Activated gamma-delta T cell treated with anti-CD3 and anti-CD28 coated beads, Interleukin-2, amount 50 U/mL, for 16 hours (primary cell): Measurements from ENCODE around the gene LAMB3.

Experiments used
- DNase-seq: peaks from one replicate; pipeline ENCODE4 v3.0.0-alpha.2; 2020; ENCODE audit warnings: low read depth

The LAMB3 gene

DNA sequence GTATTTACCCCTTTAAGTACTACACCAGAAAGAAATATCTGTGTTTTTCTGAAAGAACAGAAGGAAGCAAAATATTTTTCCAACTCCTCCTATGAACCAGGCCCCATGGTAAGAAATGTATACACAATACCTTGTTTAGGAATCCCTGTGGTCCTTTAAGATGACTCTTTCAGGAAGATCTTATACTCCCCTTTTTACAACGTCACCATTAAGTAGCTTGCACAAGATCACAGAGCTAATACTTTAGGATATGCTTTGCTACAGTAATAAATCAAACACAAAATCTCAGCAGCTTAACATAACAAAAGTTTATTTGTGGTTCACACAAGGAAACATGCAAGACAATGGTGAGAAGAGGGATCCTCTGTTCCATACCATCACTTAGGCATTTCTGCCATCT is 8.8 kb upstream of the LAMB3 start:
- DNase-seq = no peak

DNA sequence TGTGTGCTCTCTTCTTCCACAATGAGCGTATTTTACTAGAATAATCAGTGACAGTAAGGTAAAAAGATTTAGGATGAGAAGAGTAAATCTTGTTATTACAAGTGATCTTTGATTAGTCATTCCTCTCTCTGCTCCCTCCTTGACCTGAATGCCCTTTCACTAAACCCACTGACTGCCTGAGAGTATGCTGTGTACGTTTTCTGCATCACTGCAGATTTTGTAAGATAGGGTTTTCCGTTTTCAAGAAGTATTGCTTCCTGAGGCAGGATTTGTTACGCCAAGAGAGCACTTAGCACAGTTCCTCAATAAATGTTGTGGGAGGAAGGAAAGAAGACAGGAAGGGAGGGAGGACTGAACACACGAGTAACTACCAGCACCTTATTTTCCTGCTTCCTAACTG is 7.7 kb upstream of the LAMB3 start:
- DNase-seq = no peak

DNA sequence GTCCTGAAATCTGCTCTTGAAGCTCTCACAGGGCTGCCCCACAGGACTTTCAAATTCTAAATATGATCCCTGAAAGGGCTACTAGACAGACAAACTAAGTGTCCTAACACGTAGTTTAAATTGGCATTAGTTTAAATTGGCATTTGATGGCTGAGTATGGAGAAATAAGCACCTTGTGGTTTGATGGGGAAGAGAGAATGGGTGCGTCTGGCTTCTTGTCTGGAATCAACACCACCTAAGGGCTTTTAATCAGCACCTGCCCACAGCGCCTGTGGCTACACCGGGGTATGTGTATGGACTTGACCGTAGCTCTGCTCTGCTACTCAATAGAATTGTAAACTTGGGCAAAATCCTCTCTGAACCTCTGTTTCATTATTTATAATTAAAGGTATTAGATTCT is 5.7 kb upstream of the LAMB3 start:
- no peak for DNase-seq

DNA sequence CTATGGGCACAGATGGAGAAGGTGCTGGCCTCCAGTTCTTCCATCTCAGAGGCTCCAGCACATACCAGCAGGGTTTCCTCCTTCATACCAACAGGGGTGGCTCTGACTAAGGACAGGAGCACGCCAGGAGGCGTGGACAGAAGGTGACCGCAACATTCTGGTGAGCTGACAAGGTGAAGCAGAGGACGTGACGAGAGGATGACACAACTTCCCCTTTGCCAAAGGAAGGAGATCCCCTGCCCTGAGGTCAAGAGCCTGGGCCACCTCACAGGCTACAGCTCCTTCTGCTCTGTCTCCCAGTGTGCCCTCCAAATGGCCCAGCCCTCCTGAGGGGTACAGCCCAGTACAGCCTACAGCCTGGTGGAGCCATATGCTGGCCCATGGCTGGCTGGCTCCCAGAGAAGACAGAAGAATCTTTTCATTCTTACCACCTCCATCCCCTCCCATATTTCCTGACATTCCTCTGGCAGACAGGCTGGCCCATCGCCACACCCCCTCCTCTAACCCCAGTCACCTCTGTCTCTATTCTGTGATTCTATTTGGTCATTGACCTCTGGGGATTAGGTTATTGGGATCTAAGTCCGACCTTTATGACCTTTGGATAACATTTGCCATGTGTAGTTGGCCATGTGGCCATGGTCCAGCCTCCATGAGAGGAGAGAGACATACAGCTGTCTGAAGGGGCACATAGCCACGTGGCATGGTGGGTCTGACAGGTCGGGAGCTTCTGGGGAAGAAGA is 5.1 kb upstream of the LAMB3 start:
- DNase-seq = no peak

DNA sequence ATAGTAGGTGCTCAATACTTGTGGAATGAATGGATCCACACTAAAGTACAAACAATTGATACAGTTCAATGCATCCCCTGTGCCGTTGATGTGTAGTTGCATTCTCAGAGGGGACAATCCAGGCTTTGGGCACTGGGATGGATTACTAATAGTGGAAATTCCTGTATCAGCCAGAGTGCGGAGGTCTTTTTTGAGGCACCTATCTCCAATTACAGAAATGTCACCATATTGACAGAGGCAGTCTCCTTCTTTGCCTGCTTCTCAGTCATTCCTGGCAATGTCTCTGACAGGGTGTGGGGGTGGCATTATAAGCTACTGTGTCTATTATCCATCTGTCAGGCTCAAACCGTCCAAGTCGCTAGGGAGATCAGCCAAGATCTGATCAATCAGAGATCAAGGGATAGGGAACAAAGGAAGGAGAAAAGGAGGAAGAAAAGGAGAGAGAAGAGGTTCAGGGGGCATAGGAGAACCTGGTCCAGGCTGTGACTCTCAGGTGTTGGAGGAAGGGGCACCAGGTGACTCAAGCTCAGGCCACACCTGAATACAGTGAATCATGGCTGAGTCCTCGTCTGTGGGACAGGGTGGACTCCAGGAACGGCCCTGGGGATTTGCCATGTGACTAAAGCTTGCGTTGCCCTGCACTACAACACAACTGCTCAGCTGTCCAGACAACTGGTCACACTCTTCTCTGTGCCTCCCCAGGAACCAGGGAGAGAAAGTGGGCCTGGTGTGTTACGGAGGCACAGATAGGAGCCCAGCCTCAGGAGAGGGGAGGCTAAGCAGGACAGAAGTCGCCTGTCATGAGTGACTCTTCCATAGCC is 3.4 kb upstream of the LAMB3 start:
- no peak for DNase-seq

DNA sequence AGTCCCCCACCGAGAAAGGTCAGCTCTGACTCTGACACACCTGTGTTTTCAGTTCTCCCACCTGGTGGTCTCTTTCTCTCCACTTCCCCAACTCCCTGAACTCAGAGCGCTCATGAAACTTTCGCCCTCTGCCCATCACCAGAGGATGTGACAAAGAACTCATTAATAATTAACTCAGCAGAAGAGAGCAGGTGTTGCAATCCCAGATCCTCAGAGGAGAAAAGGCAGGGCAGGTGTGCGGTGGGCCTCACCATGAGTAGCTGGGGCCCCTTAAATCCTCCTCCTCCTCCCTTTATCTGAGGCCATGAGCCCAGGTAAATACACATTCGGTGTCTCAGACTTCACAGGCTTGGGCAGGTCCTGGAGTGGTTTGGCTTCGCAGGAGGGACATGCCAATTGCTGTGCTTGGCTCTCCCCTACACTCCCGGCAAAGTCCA is 1.7 kb upstream of the LAMB3 start:
- DNase-seq = no peak

DNA sequence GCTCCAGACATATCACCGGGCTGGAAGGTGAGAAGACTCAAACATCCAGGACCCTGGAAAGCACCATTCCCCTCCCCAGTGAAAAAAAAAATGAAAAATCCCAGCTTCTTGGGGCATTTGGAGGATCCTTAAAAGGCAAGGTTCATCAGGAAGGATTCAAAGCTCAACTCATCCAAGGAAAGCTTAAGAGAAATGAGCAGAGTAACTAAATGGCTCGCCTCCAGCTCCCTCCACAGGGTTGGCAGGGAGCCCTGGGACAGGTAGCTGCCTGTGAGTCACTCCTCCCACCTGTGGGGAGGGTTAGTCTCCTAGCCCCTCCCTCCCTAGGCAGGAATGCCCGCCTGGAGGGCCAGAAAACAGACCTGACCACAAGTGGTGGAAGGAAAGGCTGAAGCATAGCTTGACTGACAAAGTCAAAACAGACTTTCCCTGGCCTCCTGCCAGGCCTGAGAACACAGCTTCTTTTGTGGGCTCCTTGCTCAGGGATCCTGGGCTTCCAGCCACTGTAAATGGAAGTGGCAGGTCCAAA is 712 bp upstream of the LAMB3 start:
- no peak for DNase-seq

DNA sequence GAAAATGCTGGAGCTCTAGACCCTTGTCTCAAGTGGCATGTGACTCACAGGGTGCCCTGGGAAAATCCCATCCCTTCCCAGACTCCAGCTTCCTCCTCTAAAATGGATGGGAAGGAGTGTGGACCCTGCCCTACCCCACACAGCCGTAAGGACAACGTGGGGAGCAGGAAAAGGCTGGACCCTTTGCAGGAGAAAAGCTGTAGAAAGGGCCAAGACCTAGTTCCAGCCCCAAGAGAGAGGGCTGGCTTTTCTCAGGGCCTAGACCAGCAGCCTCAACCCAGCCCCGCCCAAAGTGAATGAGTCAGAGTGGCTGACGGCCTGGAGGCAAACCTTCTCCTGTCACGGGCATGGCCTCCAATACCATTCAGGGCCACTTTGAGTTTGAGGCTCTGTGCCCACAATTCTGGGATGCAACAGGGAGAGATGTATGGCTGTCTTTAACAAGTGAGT is 1.1 kb downstream of the LAMB3 start:
- no peak for DNase-seq

DNA sequence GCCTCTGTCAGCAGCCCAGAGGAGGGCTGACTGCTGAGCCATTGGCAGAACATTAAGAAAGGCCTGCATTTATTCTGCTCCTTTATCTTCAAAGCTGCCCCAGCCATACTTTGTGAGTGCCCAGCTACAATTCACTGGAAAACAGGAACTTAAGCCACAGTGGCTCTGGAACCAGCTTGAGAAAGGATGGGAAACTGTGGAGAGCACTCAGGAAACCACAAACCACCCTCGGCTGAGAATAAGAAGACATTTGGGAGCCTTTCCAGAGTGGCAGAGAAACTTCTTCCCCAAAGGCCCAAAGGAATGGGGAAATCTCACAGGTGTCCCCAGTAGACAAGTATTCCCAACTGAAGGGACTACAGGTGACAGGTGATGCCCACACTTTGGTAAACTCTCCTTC is 1.8 kb downstream of the LAMB3 start:
- DNase-seq = no peak

DNA sequence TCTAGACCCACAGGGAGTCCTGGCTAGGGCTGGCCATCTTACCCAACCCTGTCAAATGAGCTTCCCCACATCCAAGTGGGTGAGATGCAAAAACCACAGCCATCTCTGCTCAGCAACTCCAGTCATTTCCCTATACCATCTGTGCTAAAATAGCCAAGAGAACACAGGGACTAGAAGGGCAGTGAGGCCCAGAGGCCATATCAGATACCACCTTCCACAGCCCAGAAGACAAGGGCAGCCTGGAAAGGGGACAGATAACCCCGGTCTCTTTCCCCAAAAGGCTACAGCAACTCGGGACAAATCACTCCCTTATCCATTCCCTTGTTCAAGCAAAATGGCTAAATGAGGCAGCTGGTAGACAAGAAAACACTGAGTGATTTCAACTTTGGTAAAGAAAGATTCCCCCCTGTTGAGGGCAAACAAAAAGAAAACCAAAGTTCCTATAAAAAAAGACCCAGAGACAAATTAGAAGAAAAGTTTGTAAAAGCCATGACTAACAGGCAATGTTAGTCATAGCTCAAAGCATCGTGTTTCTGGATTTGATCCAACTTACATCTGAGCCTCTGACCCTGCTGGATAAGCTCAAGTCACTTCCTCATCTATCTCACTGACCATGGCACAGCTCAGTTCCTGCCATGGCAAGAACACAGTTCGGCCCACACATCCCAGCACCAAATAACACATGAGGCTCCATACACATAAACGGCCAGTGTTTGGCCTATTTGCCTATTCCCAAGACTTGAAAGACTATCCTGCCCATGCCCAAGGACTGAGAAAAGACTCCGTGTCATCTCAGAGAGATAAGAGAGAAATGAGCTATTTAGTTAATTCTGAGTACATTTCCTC is 3.1 kb downstream of the LAMB3 start:
- DNase-seq = no peak

DNA sequence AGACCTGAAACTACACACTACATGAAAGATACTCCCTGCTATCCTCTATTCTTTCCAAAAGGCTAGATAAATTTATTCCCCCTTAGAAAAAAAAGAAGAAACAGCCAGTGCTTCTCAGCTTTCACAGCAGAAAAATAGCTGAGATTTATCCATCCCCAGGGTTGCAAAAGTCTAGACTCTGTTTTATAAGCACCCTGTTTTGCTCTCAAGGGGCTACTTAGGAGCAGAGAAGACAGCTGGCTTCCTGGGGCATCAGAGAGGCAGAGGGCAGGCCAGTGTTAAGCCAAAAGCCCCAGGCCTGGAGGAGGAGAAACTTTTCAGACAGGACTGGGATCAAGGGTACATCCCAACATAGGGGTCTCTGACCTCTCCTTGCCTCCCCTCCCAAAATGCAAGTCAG is 3.9 kb downstream of the LAMB3 start:
- DNase-seq = no peak

DNA sequence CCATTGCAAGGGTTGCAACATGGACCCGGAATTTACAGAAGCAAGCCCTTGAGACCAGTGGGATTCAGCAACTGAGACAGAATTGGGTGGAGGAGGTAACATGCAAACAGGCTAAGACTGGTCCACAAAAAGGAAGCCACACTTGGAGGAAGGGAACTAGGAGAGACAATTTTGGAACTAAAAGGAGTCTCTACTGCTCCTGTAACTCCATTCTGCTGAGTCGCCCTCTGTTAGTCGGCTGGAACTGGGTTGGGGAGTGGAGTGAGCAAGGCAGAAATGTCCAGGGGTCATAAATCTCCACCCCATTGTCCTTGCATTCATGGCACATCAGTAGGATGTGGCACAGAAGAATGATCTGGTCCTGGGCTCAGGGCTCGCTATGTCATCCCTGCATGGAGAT is 5.1 kb downstream of the LAMB3 start:
- DNase-seq = no peak

DNA sequence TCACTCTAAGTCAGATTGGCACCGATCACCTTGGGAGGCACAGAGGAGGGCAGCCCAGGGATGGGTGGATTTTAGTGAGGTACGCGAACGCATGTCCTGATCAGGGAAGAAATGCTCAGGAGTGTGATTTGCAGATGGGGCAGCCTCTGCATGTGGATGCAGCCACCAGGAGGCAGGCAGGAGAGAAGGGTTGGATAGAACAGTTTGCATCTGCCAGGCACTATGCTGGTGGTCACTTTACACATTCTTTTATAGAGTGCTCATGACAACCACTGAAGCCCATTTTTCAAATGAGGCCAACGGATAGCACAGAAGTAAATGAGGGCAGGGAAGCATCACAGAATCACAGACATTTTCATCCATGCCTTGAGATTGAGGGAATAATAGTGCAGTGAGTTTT is 5.7 kb downstream of the LAMB3 start:
- DNase-seq = no peak

DNA sequence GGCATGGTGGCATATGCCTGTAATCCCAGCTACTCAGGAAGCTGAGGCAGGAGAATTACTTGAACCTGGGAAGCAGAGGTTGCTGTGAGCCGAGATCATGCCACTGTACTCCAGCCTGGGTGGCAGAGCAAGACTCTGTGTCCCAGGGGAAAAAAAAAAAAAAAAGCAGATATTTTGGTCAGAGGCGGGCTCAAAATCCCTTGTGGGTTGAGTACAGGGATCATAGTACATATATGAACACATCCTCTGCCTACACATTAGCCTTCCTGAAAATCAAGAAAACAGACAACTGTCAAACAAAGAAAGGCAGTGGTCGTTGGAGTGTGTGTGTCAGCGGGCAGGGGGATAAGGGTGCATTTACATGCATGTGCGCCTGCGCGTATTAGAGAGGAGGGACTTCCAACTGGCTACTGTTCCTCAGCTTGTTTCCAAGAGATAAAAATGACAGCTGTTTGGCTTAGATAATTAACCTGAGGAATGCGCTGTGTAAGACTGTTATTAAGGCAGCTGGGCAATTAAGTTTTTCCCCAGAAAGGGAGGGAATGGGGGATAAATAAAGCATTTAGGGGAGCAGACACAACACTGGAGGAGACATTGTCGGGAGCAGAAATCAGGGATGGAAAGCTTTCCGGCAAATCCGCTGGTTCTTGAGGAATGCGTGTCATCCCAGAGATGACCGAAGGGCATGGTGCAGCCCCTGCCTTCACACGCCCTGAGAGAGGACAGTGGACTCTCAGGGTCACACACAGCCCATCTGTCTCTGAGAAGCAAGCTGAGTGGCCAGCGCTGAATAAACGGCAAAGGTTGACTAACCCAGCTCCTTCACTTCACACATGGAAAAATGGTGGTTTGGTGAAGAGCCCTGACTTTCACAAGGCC is 6.4 kb downstream of the LAMB3 start:
- no peak for DNase-seq

DNA sequence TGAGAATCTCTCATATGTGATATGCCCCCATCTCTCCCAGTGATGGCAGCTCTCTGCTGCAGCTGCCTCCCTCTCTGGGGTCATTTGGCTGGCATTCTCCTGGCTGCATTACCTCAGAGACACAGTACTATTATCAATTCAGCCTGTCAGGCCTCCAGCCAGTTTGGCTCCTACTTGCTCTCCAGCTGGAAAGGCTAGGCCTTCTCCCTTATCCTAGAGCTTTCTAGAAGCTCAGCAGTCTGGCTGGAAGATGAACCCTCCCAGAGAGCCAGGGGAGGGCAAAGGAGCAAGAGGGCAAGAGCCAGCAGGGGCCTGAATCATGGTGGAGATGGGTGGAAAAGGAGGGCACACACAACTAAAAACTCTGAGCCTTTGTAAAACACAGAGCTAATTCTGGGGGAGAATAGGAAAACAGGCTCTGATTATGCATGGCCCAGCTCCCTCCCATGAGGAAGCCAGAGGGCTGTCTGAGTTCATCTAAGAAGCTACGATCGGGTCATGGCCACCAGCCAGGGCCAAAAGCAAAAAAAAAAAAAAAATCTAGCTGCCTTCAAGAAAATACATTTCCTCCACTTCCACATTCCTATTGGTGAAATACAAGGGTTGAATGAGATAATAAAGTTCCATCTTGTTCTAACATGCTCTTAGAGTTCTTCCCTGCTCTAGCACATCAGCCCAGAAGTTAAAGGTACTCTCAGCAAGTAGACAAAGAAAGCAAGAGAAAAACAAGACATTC is 8.8 kb downstream of the LAMB3 start:
- no peak for DNase-seq

DNA sequence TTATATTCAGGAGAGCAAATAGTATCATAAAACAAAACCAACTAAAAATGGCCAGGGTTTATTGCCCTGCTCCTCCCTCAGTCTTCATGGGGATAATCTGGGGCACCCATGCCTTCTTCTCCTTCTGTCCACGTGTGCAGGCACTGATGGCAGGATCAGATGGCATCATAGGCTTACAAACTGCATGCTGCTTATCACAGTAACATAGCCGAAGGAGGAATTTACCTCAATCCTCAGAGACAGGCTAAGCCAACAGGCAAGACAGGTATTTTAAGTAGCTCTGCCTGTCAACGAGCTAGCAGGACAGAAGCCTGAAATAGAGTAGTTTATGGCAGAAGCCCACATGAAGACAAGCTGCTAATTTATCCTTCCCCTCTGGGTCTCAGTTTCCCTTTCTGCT is 9.4 kb downstream of the LAMB3 start:
- no peak for DNase-seq

DNA sequence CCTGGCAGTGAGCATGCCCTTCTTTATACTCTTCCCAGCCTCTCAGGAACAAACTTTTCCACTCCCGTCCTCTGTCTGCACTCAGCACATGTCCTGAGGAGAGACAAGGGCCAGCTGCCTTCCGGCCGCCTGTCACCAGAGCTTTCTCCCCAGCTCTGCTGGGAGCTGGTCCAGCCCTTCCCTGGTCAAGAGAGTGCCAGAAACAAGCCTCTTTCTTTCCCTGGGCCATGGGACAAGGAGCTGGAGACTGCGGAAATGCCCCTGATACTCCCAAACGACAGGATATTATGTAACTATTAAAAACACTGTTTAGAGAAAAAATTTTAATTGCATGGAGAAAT is 10.4 kb downstream of the LAMB3 start:
- DNase-seq = no peak

DNA sequence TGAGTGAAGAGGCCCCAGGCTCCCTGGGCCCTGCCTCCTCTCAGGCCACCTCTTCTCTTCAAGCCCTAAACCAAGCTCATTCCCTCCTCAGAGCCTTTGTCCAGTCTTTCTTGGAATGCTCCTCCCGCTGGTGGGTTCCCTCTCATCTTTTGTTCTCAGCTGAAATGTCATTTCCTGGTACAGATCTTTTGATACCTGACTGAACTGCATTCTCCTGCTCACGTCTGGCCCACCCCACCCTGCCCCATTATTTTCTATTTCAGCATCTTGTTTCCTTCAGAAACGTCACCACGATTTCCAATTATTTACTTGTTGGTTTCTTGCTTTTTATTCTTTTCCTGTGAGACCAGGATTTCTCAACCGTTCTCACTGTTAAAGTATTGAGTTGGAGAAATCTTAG is 16.4 kb downstream of the LAMB3 start:
- DNase-seq = no peak

DNA sequence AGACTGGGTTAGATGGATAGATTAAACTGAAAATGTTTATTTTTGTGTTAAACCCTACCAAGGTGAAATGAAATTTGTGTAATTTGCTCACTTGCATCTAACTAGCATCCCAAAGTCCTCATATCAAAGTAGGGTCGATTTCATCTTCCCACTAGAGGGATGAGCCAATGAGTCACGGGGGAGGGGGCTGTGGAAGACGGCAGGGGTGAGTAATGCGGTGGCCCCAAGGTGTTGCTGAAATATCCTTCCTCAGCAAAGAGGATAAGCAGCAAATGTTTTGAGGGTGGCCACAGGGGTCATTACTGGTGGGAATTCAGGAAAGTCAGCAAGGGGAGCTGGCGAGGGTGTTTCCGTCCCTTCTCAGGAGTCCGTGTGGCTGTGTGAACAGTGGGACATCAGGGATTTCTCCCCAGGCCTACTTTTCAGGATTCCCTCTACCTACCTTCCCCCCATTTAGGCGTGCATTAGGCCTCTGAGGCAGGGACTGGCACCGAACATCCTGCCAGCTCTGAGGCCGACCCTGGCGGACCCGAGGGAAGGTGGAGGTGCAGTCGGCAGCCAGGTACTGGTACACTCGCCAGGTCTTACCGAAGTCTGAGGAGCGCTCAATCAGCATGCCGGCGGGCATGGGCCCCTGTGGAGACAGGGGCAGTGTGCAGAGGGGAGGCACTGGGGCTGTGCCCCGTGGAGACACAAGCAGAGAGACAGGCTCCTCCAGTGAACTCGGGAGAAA is 18.1 kb downstream of the LAMB3 start:
- no peak for DNase-seq

DNA sequence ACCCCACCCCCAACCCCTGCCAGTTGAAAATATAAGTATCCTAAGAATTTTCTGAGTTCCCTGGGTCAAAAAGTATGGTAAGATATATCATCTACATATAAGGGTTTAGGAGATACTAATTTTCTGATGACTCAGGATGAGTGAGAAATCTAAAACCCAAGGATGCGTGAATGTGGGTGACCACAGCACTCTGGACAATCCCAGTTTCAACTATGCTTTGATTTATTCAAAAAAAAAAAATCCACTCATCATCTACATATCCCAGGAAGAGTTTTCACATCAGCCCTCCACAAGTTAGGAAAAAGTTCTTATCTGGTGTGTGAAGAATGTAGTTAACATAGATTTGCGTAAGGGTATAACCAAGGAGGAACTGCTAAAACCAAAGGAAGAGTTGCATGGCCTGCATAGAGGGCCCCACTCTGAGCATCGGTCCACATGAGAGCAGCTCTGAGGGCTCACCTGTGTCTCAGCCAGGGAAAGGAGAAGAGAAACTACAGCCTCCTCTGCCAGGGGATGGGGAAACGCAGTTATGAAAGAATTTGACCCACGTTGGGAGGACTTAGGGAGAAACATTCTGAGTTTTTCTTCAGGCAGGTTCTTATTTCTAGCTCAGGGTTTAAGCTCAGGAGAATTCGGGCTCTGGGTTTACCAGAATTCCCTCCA is 18.8 kb downstream of the LAMB3 start:
- no peak for DNase-seq
